Mammary epithelial cell (primary cell): ENCODE results near the gene IRF2BP2.

ENCODE experiments used
- EZH2 ChIP-seq: IDR thresholded peaks from 2 replicates; pipeline ENCODE4 v1.6.1; 2012; ENCODE audit warnings: low read length, inconsistent platforms, borderline replicate concordance
- TF ChIP-seq, protein P1 (sequence below), 2 donors: IDR thresholded peaks in 1 of 2; conservative IDR thresholded peaks in 1 of 2; 2 replicates each; pipeline ENCODE4 v1.5.1; 2011 to 2012; ENCODE audit warnings: inconsistent platforms in 2 of 2, low read length in 2 of 2, mild to moderate bottlenecking in 2 of 2, control low read depth in 1 of 2, low read depth in 1 of 2; ENCODE audit not compliant: insufficient read depth in 1 of 2; ENCODE audit errors: extremely low read depth in 1 of 2

- TF ChIP-seq, protein P1, sequence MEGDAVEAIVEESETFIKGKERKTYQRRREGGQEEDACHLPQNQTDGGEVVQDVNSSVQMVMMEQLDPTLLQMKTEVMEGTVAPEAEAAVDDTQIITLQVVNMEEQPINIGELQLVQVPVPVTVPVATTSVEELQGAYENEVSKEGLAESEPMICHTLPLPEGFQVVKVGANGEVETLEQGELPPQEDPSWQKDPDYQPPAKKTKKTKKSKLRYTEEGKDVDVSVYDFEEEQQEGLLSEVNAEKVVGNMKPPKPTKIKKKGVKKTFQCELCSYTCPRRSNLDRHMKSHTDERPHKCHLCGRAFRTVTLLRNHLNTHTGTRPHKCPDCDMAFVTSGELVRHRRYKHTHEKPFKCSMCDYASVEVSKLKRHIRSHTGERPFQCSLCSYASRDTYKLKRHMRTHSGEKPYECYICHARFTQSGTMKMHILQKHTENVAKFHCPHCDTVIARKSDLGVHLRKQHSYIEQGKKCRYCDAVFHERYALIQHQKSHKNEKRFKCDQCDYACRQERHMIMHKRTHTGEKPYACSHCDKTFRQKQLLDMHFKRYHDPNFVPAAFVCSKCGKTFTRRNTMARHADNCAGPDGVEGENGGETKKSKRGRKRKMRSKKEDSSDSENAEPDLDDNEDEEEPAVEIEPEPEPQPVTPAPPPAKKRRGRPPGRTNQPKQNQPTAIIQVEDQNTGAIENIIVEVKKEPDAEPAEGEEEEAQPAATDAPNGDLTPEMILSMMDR (conservative IDR thresholded peaks at IDR 0.05 in 1 of 2, IDR thresholded peaks at IDR 0.05 in 1 of 2; ENCODE audit: extremely low read depth in 1 of 2, insufficient read depth in 1 of 2, low read depth in 1 of 2, low read length in 2 of 2) = no peak
- no peak for TF ChIP-seq EZH2
These were observed 11.1 kb upstream of the IRF2BP2 start for GRCh38 chr1:234621127-234621468.
